Caco-2 (cell line): ENCODE data around the gene DGKQ. TPM values are rescaled to one million over a fixed set of nuclear protein-coding genes. Genes with fewer than 3 reads are reported as not detected.

Source experiments
- BruUV-seq: library from RNA; stranded (reverse); fragments of 400-500 nt; replicated peaks from 2 replicates; lab custom pipeline; 2021; lab: Mats Ljungman, UMichigan
- CTCF ChIA-PET: fragments of 300-600 bp; sonication (Branson Sonifier 250); formaldehyde crosslinking; loops from one replicate; lab custom pipeline; 2022; ENCODE audit warnings: antibody characterized with exemption; lab: Charles Lee
- POLR2A ChIA-PET: fragments of 300-600 bp; sonication (Branson Sonifier 250); formaldehyde crosslinking; loops from one replicate; lab custom pipeline; 2022; ENCODE audit warnings: antibody characterized with exemption; lab: Charles Lee
- DNase-seq, 2 experiments: peaks; one replicate each; pipeline versions ENCODE4 v3.0.0 to v3.0.0-alpha.2; 2020 to 2022
- H3K27me3 ChIP-seq: replicated peaks from 2 replicates; pipeline ENCODE4 v1.6.0; 2011; ENCODE audit warnings: low read length; ENCODE audit not compliant: control insufficient read depth, insufficient read depth
- H3K36me3 ChIP-seq: 2 replicates; pipeline ENCODE4 v1.5.1; 2011; ENCODE audit warnings: low read length; ENCODE audit not compliant: control insufficient read depth, insufficient read depth
- H3K4me1 ChIP-seq: fragments of 250-450 bp; sonication (Bioruptor Pico); 2 replicates; pipeline ENCODE4 v1.5.1; 2020; ENCODE audit warnings: mild to moderate bottlenecking
- H3K4me3 ChIP-seq: 2 replicates; pipeline ENCODE4 v1.5.1; 2011; ENCODE audit warnings: low read depth, mild to moderate bottlenecking, control low read depth, low read length
- H3K9me3 ChIP-seq: fragments of 250-450 bp; sonication (Bioruptor Pico); 2 replicates; pipeline ENCODE4 v1.5.1; 2020; ENCODE audit warnings: mild to moderate bottlenecking, moderate library complexity
- H3K27ac Mint-ChIP-seq: one replicate; pipeline ENCODE4 v1.8.0; 2022; ENCODE audit warnings: mixed read lengths; ENCODE audit not compliant: unreplicated experiment
- H3K27me3 Mint-ChIP-seq: one replicate; pipeline ENCODE4 v1.8.0; 2022; ENCODE audit warnings: mixed read lengths; ENCODE audit not compliant: insufficient read depth, unreplicated experiment
- H3K36me3 Mint-ChIP-seq: one replicate; pipeline ENCODE4 v1.8.0; 2022; ENCODE audit warnings: mild to moderate bottlenecking, mixed read lengths; ENCODE audit not compliant: insufficient read depth, unreplicated experiment
- H3K4me1 Mint-ChIP-seq: one replicate; pipeline ENCODE4 v1.8.0; 2022; ENCODE audit warnings: low read depth, mixed read lengths; ENCODE audit not compliant: unreplicated experiment
- H3K4me3 Mint-ChIP-seq: one replicate; pipeline ENCODE4 v1.8.0; 2022; ENCODE audit warnings: mild to moderate bottlenecking, moderate library complexity, mixed read lengths; ENCODE audit not compliant: unreplicated experiment
- H3K9me3 Mint-ChIP-seq: one replicate; pipeline ENCODE4 v1.8.0; 2022; ENCODE audit warnings: mixed read lengths; ENCODE audit not compliant: unreplicated experiment
- intact Hi-C: fragments of 100-400 bp; cut with micrococcal nuclease; formaldehyde crosslinking; loops from one replicate; pipeline ENCODE4 v1.10.0; 2022; ENCODE audit not compliant: unreplicated experiment
- total RNA-seq: library from RNA; stranded (reverse); gene quantifications from 2 replicates; pipeline ENCODE4 v1.2.3, GENCODE V29; 2022
- TF ChIP-seq, protein P1 (sequence below), 2 experiments: fragments of 200-600 bp in 1 of 2; IDR thresholded peaks; 1 replicate in 1 of 2; 2 replicates in 1 of 2; pipeline versions ENCODE4 v1.5.1 to v1.8.0; 2011 to 2022; ENCODE audit warnings: antibody characterized with exemption in 1 of 2, control low read depth in 1 of 2, inconsistent platforms in 1 of 2, low read depth in 1 of 2, low read length in 1 of 2, mild to moderate bottlenecking in 1 of 2, moderate library complexity in 1 of 2; ENCODE audit not compliant: insufficient read depth in 1 of 2, severe bottlenecking in 1 of 2, unreplicated experiment in 1 of 2

The DGKQ gene
- total RNA-seq, 1 experiment from 2014 or later = 14.1 TPM

DNA sequence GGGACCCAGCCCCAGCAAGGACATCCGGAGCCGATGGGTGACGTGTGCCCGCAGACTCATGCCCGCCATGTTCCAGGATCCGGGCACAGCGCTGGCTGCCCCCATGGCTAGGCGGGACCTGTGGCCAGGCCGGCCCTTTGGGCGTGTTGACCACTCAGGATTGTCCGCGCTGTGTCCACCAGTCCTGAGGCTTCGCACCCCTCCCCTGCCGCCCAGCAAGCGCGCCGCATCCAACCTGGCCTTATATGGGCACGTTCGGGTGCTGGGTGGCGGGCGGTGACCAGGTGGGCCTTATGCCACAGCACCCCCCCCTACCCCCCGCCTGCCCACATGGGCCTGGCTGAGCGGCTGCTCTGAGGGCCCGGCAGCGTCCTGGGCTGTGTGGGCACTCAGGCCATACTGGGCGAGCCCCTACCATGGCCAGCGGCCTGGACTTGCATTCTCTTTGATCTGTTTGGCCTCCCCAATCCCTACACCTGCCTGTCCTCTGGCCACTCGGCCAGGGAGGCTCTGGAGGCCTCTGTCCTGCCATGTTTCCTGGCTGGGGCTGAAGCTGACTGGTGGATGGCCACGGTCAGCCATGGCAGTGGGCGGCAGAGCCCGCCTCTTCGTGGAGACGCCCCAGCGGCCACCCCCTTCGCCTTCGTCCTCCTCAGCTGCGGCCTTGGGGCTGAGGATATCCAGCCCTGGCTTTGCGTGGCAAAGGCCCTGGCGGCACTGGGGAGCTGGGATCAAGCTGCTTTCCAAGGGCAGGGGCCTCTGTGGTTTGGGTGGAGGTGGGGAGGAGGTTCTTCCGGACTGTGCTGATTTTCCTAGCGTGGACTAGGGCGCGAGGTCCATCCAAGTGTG lies 40.1 kb upstream of the DGKQ start:
- ChIA-PET POLR2A (no interaction called here), CTCF (interaction anchor here (0.5 kb wide), 1 partner anchor 234 kb away, joined by 3 read pairs; no protein-coding TSS in a partner anchor)
- peaks cover 6% of the 10 kb centered on the region for H3K4me1 Mint-ChIP-seq
- DNase-seq = no peak
- no TSS peak for BruUV-seq
- TF ChIP-seq, protein P1, sequence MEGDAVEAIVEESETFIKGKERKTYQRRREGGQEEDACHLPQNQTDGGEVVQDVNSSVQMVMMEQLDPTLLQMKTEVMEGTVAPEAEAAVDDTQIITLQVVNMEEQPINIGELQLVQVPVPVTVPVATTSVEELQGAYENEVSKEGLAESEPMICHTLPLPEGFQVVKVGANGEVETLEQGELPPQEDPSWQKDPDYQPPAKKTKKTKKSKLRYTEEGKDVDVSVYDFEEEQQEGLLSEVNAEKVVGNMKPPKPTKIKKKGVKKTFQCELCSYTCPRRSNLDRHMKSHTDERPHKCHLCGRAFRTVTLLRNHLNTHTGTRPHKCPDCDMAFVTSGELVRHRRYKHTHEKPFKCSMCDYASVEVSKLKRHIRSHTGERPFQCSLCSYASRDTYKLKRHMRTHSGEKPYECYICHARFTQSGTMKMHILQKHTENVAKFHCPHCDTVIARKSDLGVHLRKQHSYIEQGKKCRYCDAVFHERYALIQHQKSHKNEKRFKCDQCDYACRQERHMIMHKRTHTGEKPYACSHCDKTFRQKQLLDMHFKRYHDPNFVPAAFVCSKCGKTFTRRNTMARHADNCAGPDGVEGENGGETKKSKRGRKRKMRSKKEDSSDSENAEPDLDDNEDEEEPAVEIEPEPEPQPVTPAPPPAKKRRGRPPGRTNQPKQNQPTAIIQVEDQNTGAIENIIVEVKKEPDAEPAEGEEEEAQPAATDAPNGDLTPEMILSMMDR (IDR thresholded peaks at IDR 0.05; ENCODE audit: insufficient read depth in 1 of 2, low read depth in 1 of 2, low read length in 1 of 2, severe bottlenecking in 1 of 2, unreplicated experiment in 1 of 2) = no peak
- no peaks in the 10 kb centered on the region for H3K36me3 ChIP-seq
- H3K27me3 ChIP-seq = no peaks in the 10 kb centered on the region
- no peaks in the 10 kb centered on the region for H3K9me3 Mint-ChIP-seq
- H3K27ac Mint-ChIP-seq = no peak overlapping the region
- intact Hi-C loops = no loop called here
- H3K4me1 ChIP-seq = peaks cover 13% of the 10 kb centered on the region
- H3K4me3 Mint-ChIP-seq = no peak overlapping the region
- H3K27me3 Mint-ChIP-seq = peaks cover 3% of the 10 kb centered on the region
- H3K9me3 ChIP-seq = no peaks in the 10 kb centered on the region
- H3K4me3 ChIP-seq = no peak overlapping the region
- peaks cover 16% of the 10 kb centered on the region for H3K36me3 Mint-ChIP-seq

- intact Hi-C loops = no loop called here
- BruUV-seq = no TSS peak
- Histone ChIP-seq H3K9me3 (no peaks in the 10 kb centered on the region), H3K4me3 (peak overlapping the region; percentile 44), H3K4me1 (peaks cover 13% of the 10 kb centered on the region), H3K36me3 (no peaks in the 10 kb centered on the region), H3K27me3 (no peaks in the 10 kb centered on the region)
- Mint-ChIP-seq H3K27ac (no peak overlapping the region), H3K9me3 (peaks cover 2% of the 10 kb centered on the region), H3K4me3 (peak overlapping the region; percentile 33), H3K4me1 (peaks cover 6% of the 10 kb centered on the region), H3K36me3 (peaks cover 11% of the 10 kb centered on the region), H3K27me3 (peaks cover 3% of the 10 kb centered on the region)
- TF ChIP-seq, protein P1 (IDR thresholded peaks at IDR 0.05; ENCODE audit: insufficient read depth in 1 of 2, low read depth in 1 of 2, low read length in 1 of 2, severe bottlenecking in 1 of 2, unreplicated experiment in 1 of 2) = no peak
- ChIA-PET POLR2A (interaction anchor here (0.7 kb wide), 1 partner anchor 779 kb away, joined by 7 read pairs; no protein-coding TSS in a partner anchor), CTCF (interaction anchor here (1.2 kb wide), 1 partner anchor 80 kb away, joined by 4 read pairs; the partner anchor contains the start of genes GAK and TMEM175)
- DNase-seq = peak in 1 of 2 experiments; percentile 43
Observed at GRCh38 chr4:1012034-1012739, 38.8 kb upstream of the DGKQ start.

GRCh38 chr4:1011666-1012033 lies 38.3 kb upstream of the DGKQ start:
- intact Hi-C loops = no loop called here
- H3K36me3 ChIP-seq = no peaks in the 10 kb centered on the region
- POLR2A ChIA-PET = no interaction called here
- TF ChIP-seq, protein P1 (IDR thresholded peaks at IDR 0.05; ENCODE audit: insufficient read depth in 1 of 2, low read depth in 1 of 2, low read length in 1 of 2, severe bottlenecking in 1 of 2, unreplicated experiment in 1 of 2) = no peak
- H3K4me3 Mint-ChIP-seq = peak overlapping the region; percentile 79
- H3K4me3 ChIP-seq = peak overlapping the region; percentile 44
- H3K27ac Mint-ChIP-seq = no peak overlapping the region
- H3K27me3 Mint-ChIP-seq = peaks cover 3% of the 10 kb centered on the region
- peaks cover 13% of the 10 kb centered on the region for H3K4me1 ChIP-seq
- H3K4me1 Mint-ChIP-seq = peaks cover 6% of the 10 kb centered on the region
- H3K27me3 ChIP-seq = no peaks in the 10 kb centered on the region
- H3K36me3 Mint-ChIP-seq = peaks cover 11% of the 10 kb centered on the region
- BruUV-seq = no TSS peak
- DNase-seq = no peak
- peaks cover 8% of the 10 kb centered on the region for H3K9me3 Mint-ChIP-seq
- peaks cover 5% of the 10 kb centered on the region; the same call in 1 of the 2 replicates for H3K9me3 ChIP-seq
- CTCF ChIA-PET = interaction anchor here (1.2 kb wide), 1 partner anchor 79 kb away, joined by 4 read pairs; the partner anchor contains the start of genes GAK and TMEM175
